Epithelial cell of esophagus (primary cell): ENCODE data around the gene PTPN23.
A peak's percentile ranks its signal among the peaks of the same experiment; 100 is the strongest.

Source experiments
- DNase-seq: peaks from one replicate; pipeline ENCODE4 v3.0.0; 2010; ENCODE audit warnings: low read depth
- H3K4me3 ChIP-seq: 2 replicates; pipeline ENCODE4 v1.5.1; 2011; ENCODE audit warnings: mild to moderate bottlenecking, low read length, control low read depth
- CTCF ChIP-seq: IDR thresholded peaks from 2 replicates; pipeline ENCODE4 v1.5.1; 2011; ENCODE audit warnings: low read depth, mild to moderate bottlenecking, low read length, control low read depth, inconsistent platforms; ENCODE audit not compliant: insufficient read depth; ENCODE audit errors: missing control alignments

PTPN23 gene

DNA sequence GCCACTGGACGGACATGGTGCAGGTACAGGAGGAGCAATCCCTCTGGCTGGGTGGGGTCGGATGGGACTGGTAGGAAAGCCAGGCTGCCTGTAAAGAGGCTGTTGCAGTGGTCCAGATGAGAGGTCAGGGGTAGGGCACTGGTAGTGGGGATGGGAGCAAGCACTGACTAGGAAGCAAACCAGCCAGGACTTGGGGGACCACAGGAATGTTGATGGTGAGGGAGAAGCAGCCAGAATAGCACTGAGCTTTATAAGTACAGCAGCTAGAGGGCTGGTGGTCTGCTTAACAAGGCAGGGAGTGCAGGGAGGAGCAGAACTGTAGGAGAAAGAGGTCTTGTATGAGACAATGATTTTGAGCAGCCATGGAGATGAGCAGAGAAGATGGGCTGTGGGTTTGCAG is 38.7 kb upstream of the PTPN23 start:
- no peak overlapping the region for H3K4me3 ChIP-seq
- TF ChIP-seq CTCF, result no peak
- no peak for DNase-seq

GRCh38 chr3:47342812-47343211 is 38.0 kb upstream of the PTPN23 start:
- no peak for DNase-seq
- no peak overlapping the region for H3K4me3 ChIP-seq
- no peak for TF ChIP-seq CTCF

- no peak for DNase-seq
- no peak for TF ChIP-seq CTCF
Observed at GRCh38 chr3:47343471-47343971, 37.3 kb upstream of the PTPN23 start.

DNA sequence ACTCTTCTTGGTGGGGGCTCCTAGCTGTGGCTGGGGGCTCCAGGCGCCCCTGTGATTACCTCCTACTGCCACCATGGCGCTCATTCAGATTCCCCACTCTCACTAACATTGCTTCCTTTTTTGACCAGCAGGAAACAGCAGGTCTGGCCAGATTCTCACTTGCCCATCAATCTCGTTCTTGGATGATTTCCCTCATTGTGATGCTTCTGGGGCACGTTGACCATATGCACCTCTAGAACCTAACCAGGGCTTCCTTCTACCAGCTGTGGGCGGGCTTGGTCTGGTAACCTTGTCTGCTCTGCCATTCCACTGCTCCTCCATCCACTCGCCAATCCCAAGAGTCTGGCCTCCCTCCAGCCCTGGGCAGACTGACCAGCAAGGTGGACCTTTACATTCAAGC is 35.9 kb upstream of the PTPN23 start:
- H3K4me3 ChIP-seq, result no peak overlapping the region
- TF ChIP-seq CTCF, result no peak
- DNase-seq, result no peak

More at GRCh38 chr3:47343471-47343971, 37.3 kb upstream of the PTPN23 start:
- H3K4me3 ChIP-seq, result no peak overlapping the region

DNA sequence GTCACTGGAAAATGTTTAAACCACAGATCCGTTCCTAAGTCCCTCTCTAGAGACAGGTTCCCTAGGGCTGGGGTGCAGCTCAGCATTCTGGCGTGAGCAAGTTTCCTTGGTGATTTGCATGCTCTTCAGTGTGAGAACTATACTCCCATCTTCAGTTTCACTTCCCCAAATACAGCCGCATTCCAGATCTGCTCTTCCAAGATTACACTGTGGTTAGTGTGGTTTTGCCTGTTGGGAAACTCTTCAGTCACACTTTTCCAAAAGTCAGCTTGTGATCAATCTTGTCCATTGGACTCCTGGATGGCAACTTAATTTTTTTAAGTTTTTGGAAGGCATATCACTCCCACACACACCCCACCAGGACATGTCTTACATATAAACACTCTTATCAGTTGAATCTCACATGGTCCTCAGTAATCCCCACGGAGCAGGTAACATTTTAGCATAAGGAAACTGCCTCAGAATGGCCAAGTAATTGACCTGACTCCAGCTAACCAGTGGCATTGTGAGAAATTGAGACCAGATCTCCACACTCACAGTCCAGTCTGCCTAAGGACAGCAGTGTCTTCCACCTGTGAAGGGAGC is 33.5 kb upstream of the PTPN23 start:
- no peak for TF ChIP-seq CTCF
- no peak overlapping the region for H3K4me3 ChIP-seq
- peak; percentile 13 for DNase-seq

GRCh38 chr3:47348411-47349154 is 32.2 kb upstream of the PTPN23 start:
- no peak for TF ChIP-seq CTCF
- H3K4me3 ChIP-seq, result no peak overlapping the region
- peak; percentile 55 for DNase-seq

- no peak for DNase-seq
Observed at GRCh38 chr3:47355010-47355409, 25.8 kb upstream of the PTPN23 start.

More at GRCh38 chr3:47355010-47355409, 25.8 kb upstream of the PTPN23 start:
- TF ChIP-seq CTCF, result no peak
- H3K4me3 ChIP-seq, result no peak overlapping the region
